GM12878 (cell line): ENCODE measurements around the gene MPPED1. TPM values are rescaled to one million over a fixed set of nuclear protein-coding genes. Genes with fewer than 3 reads are reported as not detected.

ENCODE experiments used
- ATAC-seq: fragments of 200-7000 bp; cut with Tn5 transposase; 3 replicates; pipeline ENCODE4 v1.9.1; 2020; ENCODE audit warnings: mild to moderate bottlenecking, moderate library complexity
- BruUV-seq: library from RNA; stranded (reverse); fragments of 400-500 nt; replicated peaks from 2 replicates; lab custom pipeline; 2021; lab: Mats Ljungman, UMichigan
- CTCF ChIA-PET: fragments of 300-600 bp; sonication (Branson Sonifier 250); formaldehyde crosslinking; extraction: SDS; loops from one replicate; lab custom pipeline; 2021; ENCODE audit warnings: inconsistent platforms; lab: Yijun Ruan, JAX
- POLR2A ChIA-PET: fragments of 350-600 bp; formaldehyde crosslinking; extraction: SDS; loops from one replicate; lab custom pipeline; 2021; ENCODE audit warnings: inconsistent platforms; lab: Charles Lee
- RAD21 ChIA-PET: fragments of 300-600 bp; sonication (Branson Sonifier 250); formaldehyde crosslinking; loops from one replicate; lab custom pipeline; 2023; ENCODE audit warnings: antibody characterized with exemption; ENCODE audit not compliant: unreplicated experiment; lab: Charles Lee
- SMC1A ChIA-PET: fragments of 300-600 bp; sonication (Branson Sonifier 250); formaldehyde crosslinking; loops from one replicate; lab custom pipeline; 2023; ENCODE audit not compliant: unreplicated experiment, uncharacterized antibody; lab: Charles Lee
- DNase-seq: peaks from one replicate; pipeline ENCODE4 v3.0.0-alpha.2; 2011; ENCODE audit warnings: low read depth, low spot score
- FAIRE-seq: peaks from 3 replicates; lab custom pipeline; 2011; peaks lifted over from hg19 to GRCh38; lab: Jason Lieb, UNC
- H2AFZ ChIP-seq: 2 replicates; pipeline ENCODE4 v1.6.0; 2011; ENCODE audit warnings: low read depth, low read length, control low read depth; ENCODE audit not compliant: control insufficient read depth
- H3K27ac ChIP-seq: 2 replicates; pipeline ENCODE4 v1.5.1; 2011; ENCODE audit warnings: control low read depth; ENCODE audit not compliant: control insufficient read depth, insufficient read depth
- H3K27me3 ChIP-seq, 2 experiments: replicated peaks in 1 of 2; 2 replicates each; pipeline versions ENCODE4 v1.6.0 to v1.6.1; 2011; ENCODE audit warnings: low read length in 1 of 2; ENCODE audit not compliant: control insufficient read depth in 2 of 2, insufficient read depth in 2 of 2
- H3K36me3 ChIP-seq, 2 experiments: 2 replicates each; pipeline ENCODE4 v1.5.1; 2011; ENCODE audit warnings: low read length in 1 of 2; ENCODE audit not compliant: control insufficient read depth in 2 of 2, insufficient read depth in 2 of 2
- H3K4me1 ChIP-seq: 2 replicates; pipeline ENCODE4 v1.6.1; 2011; ENCODE audit warnings: mild to moderate bottlenecking, low read length, moderate library complexity, mixed read lengths; ENCODE audit not compliant: control insufficient read depth, insufficient read depth
- H3K4me2 ChIP-seq: 2 replicates; pipeline ENCODE4 v1.6.0; 2011; ENCODE audit warnings: control low read depth; ENCODE audit not compliant: control insufficient read depth, insufficient read depth
- H3K4me3 ChIP-seq: fragments of 200-600 bp; sonication (generic); 2 replicates; pipeline ENCODE4 v1.5.1; 2016
- H3K79me2 ChIP-seq: 2 replicates; pipeline ENCODE4 v1.6.0; 2011; ENCODE audit warnings: low read length; ENCODE audit not compliant: control insufficient read depth, insufficient read depth
- H3K9ac ChIP-seq: 2 replicates; pipeline ENCODE4 v1.8.0; 2011; ENCODE audit warnings: low read length, control low read depth, mixed read lengths; ENCODE audit not compliant: control insufficient read depth, insufficient read depth
- H3K9me3 ChIP-seq: replicated peaks from 3 replicates; pipeline ENCODE4 v1.5.1; 2011; ENCODE audit warnings: mild to moderate bottlenecking, low read length; ENCODE audit not compliant: control insufficient read depth, insufficient read depth
- H4K20me1 ChIP-seq: 2 replicates; pipeline ENCODE4 v1.6.0; 2011; ENCODE audit not compliant: control insufficient read depth, insufficient read depth
- CEBPZ ChIP-seq: fragments of 150-350 bp; IDR thresholded peaks from 2 replicates; pipeline ENCODE4 v1.6.1; 2016; ENCODE audit warnings: low read depth, low read length
- HDAC2 ChIP-seq: fragments of 200-600 bp; sonication (generic); IDR thresholded peaks from 2 replicates; pipeline ENCODE4 v1.6.1; 2017
- LARP7 ChIP-seq: fragments of 450-650 bp; IDR thresholded peaks from 2 replicates; pipeline ENCODE4 v1.6.1; 2017; ENCODE audit warnings: mild to moderate bottlenecking
- PAX8 ChIP-seq: fragments of 450-650 bp; IDR thresholded peaks from 2 replicates; pipeline ENCODE4 v1.6.1; 2017; ENCODE audit warnings: mild to moderate bottlenecking, moderate library complexity
- RAD21 ChIP-seq: IDR thresholded peaks from 2 replicates; pipeline ENCODE4 v1.6.1; 2011; ENCODE audit warnings: mild to moderate bottlenecking, low read depth, low read length, moderate library complexity; ENCODE audit not compliant: insufficient read depth
- RB1 ChIP-seq: fragments of 450-650 bp; formaldehyde crosslinking; IDR thresholded peaks from 2 replicates; pipeline ENCODE4 v1.6.1; 2017; ENCODE audit warnings: mild to moderate bottlenecking, borderline replicate concordance
- SMC3 ChIP-seq: IDR thresholded peaks from 2 replicates; pipeline ENCODE4 v1.6.1; 2011; ENCODE audit warnings: low read length, improper control_type of control experiment, borderline replicate concordance
- YY1 ChIP-seq: IDR thresholded peaks from 2 replicates; pipeline ENCODE4 v1.6.1; 2011; ENCODE audit warnings: low read depth, mild to moderate bottlenecking, low read length
- WGBS: methylation state at CpG from one replicate; pipeline ENCODE4 v1.1.6; 2016; ENCODE audit warnings: low lambda C conversion rate; ENCODE audit not compliant: insufficient replicate concordance, insufficient coverage; ENCODE audit errors: missing lambda C conversion rate; 5-methylcytosine and 5-hydroxymethylcytosine counted together
- in situ Hi-C: fragments of 300-500 bp; cut with MboI; formaldehyde crosslinking; loops from 9 replicates; pipeline ENCODE4 v1.14.3; 2018; ENCODE audit warnings: mixed read lengths
- intact Hi-C: fragments of 100-400 bp; cut with micrococcal nuclease; formaldehyde crosslinking; loops from one replicate; pipeline ENCODE4 v1.14.2; 2022; ENCODE audit not compliant: unreplicated experiment
- polyA plus RNA-seq, 11 experiments: library from polyadenylated mRNA; depleted of rRNA in 4 of 11; unstranded in 6 of 11; stranded (reverse) in 5 of 11; fragments of >200 nt; fragmentation: Nextera tagmentation in 4 of 11; fragmentation: Illumina TruSeq in 1 of 11; extraction: Ambion mirVana in 4 of 11; extraction: Trizol in 1 of 11; gene quantifications; 1 replicate in 1 of 11; 2 replicates in 10 of 11; pipeline versions ENCODE4 v1.2.1 to v1.2.3, GENCODE V29; 2011 to 2016; ENCODE audit warnings: inconsistent platforms in 2 of 11, missing spikeins in 2 of 11, low read depth in 1 of 11
- total RNA-seq, 4 experiments: library from RNA; depleted of rRNA in 3 of 4; stranded (reverse); fragments of >200 nt in 3 of 4; fragmentation: Illumina TruSeq in 1 of 4; extraction: Trizol in 1 of 4; gene quantifications; 2 replicates each; pipeline versions ENCODE4 v1.2.1 to v1.2.3, GENCODE V29; 2013 to 2021
- TF ChIP-seq, protein P1 (sequence below), 3 experiments: IDR thresholded peaks in 2 of 3; conservative IDR thresholded peaks in 1 of 3; 2 replicates each; pipeline ENCODE4 v1.5.1; 2011; ENCODE audit warnings: low read depth in 3 of 3, low read length in 3 of 3, mild to moderate bottlenecking in 3 of 3, control low read depth in 2 of 3, moderate library complexity in 2 of 3, inconsistent platforms in 1 of 3, mixed read lengths in 1 of 3; ENCODE audit not compliant: control insufficient read depth in 2 of 3, insufficient read depth in 1 of 3; ENCODE audit errors: extremely low read depth in 1 of 3

Gene MPPED1
- total and polyA plus RNA-seq, 10 of the 15 experiments (the other 5 are each of a cell fraction or from before 2014, with no cell fraction given): 0.11 TPM; not detected in 9

DNA sequence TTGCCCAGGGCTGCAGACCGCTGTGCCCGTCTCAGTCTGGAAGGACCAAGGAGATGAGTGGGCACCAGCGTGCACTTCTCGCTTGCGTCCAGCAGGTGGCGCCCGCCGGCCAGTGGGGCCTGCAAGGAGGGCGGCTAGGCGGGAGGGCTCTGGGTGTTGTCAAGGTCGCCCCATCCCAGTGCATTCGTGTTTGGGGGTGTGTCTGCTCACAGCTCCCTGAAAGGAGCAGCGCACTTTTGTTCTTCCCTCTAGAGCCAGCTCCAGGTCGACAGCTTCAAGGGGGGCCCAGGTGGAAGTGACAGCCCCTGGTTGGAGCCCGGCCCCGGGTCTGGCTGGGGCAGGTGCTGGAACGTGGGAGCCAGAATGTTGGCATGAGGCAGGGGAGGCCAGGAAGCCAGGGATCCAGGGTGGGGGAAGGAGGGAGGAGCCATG lies 23.4 kb upstream of the MPPED1 start:
- FAIRE-seq (no peak), DNase-seq (no peak), ATAC-seq (peak; percentile 91)
- TF ChIP-seq, protein P1, sequence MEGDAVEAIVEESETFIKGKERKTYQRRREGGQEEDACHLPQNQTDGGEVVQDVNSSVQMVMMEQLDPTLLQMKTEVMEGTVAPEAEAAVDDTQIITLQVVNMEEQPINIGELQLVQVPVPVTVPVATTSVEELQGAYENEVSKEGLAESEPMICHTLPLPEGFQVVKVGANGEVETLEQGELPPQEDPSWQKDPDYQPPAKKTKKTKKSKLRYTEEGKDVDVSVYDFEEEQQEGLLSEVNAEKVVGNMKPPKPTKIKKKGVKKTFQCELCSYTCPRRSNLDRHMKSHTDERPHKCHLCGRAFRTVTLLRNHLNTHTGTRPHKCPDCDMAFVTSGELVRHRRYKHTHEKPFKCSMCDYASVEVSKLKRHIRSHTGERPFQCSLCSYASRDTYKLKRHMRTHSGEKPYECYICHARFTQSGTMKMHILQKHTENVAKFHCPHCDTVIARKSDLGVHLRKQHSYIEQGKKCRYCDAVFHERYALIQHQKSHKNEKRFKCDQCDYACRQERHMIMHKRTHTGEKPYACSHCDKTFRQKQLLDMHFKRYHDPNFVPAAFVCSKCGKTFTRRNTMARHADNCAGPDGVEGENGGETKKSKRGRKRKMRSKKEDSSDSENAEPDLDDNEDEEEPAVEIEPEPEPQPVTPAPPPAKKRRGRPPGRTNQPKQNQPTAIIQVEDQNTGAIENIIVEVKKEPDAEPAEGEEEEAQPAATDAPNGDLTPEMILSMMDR (IDR thresholded peaks at IDR 0.05 in 2 of 3, conservative IDR thresholded peaks at IDR 0.05 in 1 of 3; ENCODE audit: control insufficient read depth in 2 of 3, extremely low read depth in 1 of 3, insufficient read depth in 1 of 3, low read depth in 3 of 3, low read length in 3 of 3): peak; percentile 92 to 99 (median 95)
- TF ChIP-seq RAD21 (peak; percentile 88), YY1 (peak; percentile 58; the same call in 1 of the 2 replicates), HDAC2 (no peak), SMC3 (peak; percentile 85), RB1 (0 out of 2 replicates have a peak, but pooled peaks have one; percentile 46), PAX8 (no peak), LARP7 (0 out of 2 replicates have a peak, but pooled peaks have one; percentile 32), CEBPZ (no peak)
- peaks cover 0 to 3% of the 10 kb centered on the region in 2 experiments; a peak in 3 of 4 replicates for H3K27me3 ChIP-seq
- ChIA-PET RAD21 (no interaction called here), POLR2A (no interaction called here), SMC1A (no interaction called here), CTCF (interaction anchor here (0.7 to 8.7 kb wide), 6 partner anchors 10 to 160 kb away, joined by 3 to 72 read pairs (median 4); no protein-coding TSS in a partner anchor)
- intact Hi-C loops: loop anchor here (1.0 to 2.0 kb wide), 4 partner anchors 92 to 1238 kb away; no protein-coding TSS in a partner anchor
- in situ Hi-C loops: no loop called here
- no peaks in the 10 kb centered on the region for H3K9me3 ChIP-seq
- no peaks in the 10 kb centered on the region for H3K79me2 ChIP-seq
- no TSS peak for BruUV-seq
- WGBS: 13% methylated on average over 17 of the region's 17 CpGs
- H2AFZ ChIP-seq: no peak overlapping the region
- H3K9ac ChIP-seq: no peak overlapping the region
- H3K36me3 ChIP-seq: no peaks in the 10 kb centered on the region
- H3K4me3 ChIP-seq: no peak overlapping the region
- H3K4me1 ChIP-seq: no peaks in the 10 kb centered on the region
- no peak overlapping the region for H3K27ac ChIP-seq
- no peaks in the 10 kb centered on the region for H4K20me1 ChIP-seq
- no peak overlapping the region for H3K4me2 ChIP-seq
